Activated T-helper 9 cell treated with anti-CD3 and anti-CD28 coated beads, Interleukin-2, amount 50 U/mL, for 16 hours (primary cell): Measurements from ENCODE around the gene CDS2.

Experiments
- DNase-seq: peaks from one replicate; pipeline ENCODE4 v3.0.0-alpha.2; 2020; ENCODE audit warnings: low read depth

The CDS2 gene

GRCh38 chr20:5153612-5154542, 27.1 kb downstream of the CDS2 start:
- DNase-seq = no peak

GRCh38 chr20:5154543-5154925, 27.7 kb downstream of the CDS2 start:
- no peak for DNase-seq

GRCh38 chr20:5155404-5155803, 28.6 kb downstream of the CDS2 start:
- no peak for DNase-seq

- no peak for DNase-seq
Observed at GRCh38 chr20:5156675-5157448, 30.1 kb downstream of the CDS2 start.

GRCh38 chr20:5159928-5160327, 33.1 kb downstream of the CDS2 start:
- DNase-seq = no peak

- no peak for DNase-seq
Observed at GRCh38 chr20:5160882-5161281, 34.1 kb downstream of the CDS2 start.

GRCh38 chr20:5161536-5162164, 34.8 kb downstream of the CDS2 start:
- DNase-seq = no peak

- no peak for DNase-seq
Observed at GRCh38 chr20:5164645-5165625, 38.1 kb downstream of the CDS2 start.

- no peak for DNase-seq
Observed at GRCh38 chr20:5168651-5169396, 42.0 kb downstream of the CDS2 start.

GRCh38 chr20:5170341-5170740, 43.5 kb downstream of the CDS2 start:
- no peak for DNase-seq

- no peak for DNase-seq
Observed at GRCh38 chr20:5171064-5171789, 44.4 kb downstream of the CDS2 start.

- DNase-seq = no peak
Observed at GRCh38 chr20:5171790-5172164, 45.0 kb downstream of the CDS2 start.

- no peak for DNase-seq
Observed at GRCh38 chr20:5172167-5172601, 45.4 kb downstream of the CDS2 start.

- no peak for DNase-seq
Observed at GRCh38 chr20:5172903-5173463, 46.2 kb downstream of the CDS2 start.

- no peak for DNase-seq
Observed at GRCh38 chr20:5173751-5174150, 46.9 kb downstream of the CDS2 start.

- no peak for DNase-seq
Observed at GRCh38 chr20:5177071-5177470, 50.3 kb downstream of the CDS2 start.

- no peak for DNase-seq
Observed at GRCh38 chr20:5178046-5178445, 51.2 kb downstream of the CDS2 start.

- DNase-seq = no peak
Observed at GRCh38 chr20:5180421-5180820, 53.6 kb downstream of the CDS2 start.

GRCh38 chr20:5180933-5181332, 54.1 kb downstream of the CDS2 start:
- no peak for DNase-seq

GRCh38 chr20:5181492-5181891, 54.7 kb downstream of the CDS2 start:
- DNase-seq = no peak
